ENCODE measurements around the gene TRNT1. TPM values are rescaled to one million over a fixed set of nuclear protein-coding genes. Genes with fewer than 3 reads are reported as not detected.
A peak's percentile ranks its signal among the peaks of the same experiment; 100 is the strongest.

The TRNT1 gene
- 20.8 TPM for total RNA-seq

- ATAC-seq: peak; percentile 100
- intact Hi-C loops (cut with DNase I): no loop called here
- DNase-seq (ENCODE audit: low spot score): peak; percentile 98
Observed at GRCh38 chr3:3126477-3127431, at the start of gene TRNT1. Gene TRNT1, plus strand, starts transcription at chr3:3126940. Its CDS starts 2,101 bp downstream, at chr3:3129041.

- ATAC-seq (no peak), DNase-seq (ENCODE audit: low spot score) (no peak)
- intact Hi-C loops (cut with DNase I): no loop called here
Observed at GRCh38 chr3:3080309-3080708, 46.4 kb upstream of the TRNT1 start.

GRCh38 chr3:3081381-3082233, 45.1 kb upstream of the TRNT1 start:
- intact Hi-C loops (cut with DNase I): no loop called here
- ATAC-seq (no peak), DNase-seq (ENCODE audit: low spot score) (no peak)

GRCh38 chr3:3082234-3082924, 44.4 kb upstream of the TRNT1 start:
- no peak for DNase-seq (ENCODE audit: low spot score)
- no peak for ATAC-seq
- intact Hi-C loops (cut with DNase I): no loop called here

- intact Hi-C loops (cut with DNase I): no loop called here
- DNase-seq (ENCODE audit: low spot score): no peak
- ATAC-seq: no peak
Observed at GRCh38 chr3:3084890-3085289, 41.9 kb upstream of the TRNT1 start.

GRCh38 chr3:3085782-3086181, 41.0 kb upstream of the TRNT1 start:
- ATAC-seq (no peak), DNase-seq (ENCODE audit: low spot score) (no peak)
- intact Hi-C loops (cut with DNase I): no loop called here

GRCh38 chr3:3086239-3086638, 40.5 kb upstream of the TRNT1 start:
- intact Hi-C loops (cut with DNase I): no loop called here
- DNase-seq (ENCODE audit: low spot score) (no peak), ATAC-seq (no peak)

GRCh38 chr3:3087279-3087678, 39.5 kb upstream of the TRNT1 start:
- DNase-seq (ENCODE audit: low spot score) (no peak), ATAC-seq (no peak)
- intact Hi-C loops (cut with DNase I): no loop called here

- no peak for ATAC-seq
- intact Hi-C loops (cut with DNase I): no loop called here
- DNase-seq (ENCODE audit: low spot score): no peak
Observed at GRCh38 chr3:3087716-3088465, 38.8 kb upstream of the TRNT1 start.

- intact Hi-C loops (cut with DNase I): no loop called here
- no peak for DNase-seq (ENCODE audit: low spot score)
- ATAC-seq: no peak
Observed at GRCh38 chr3:3089017-3089416, 37.7 kb upstream of the TRNT1 start.

GRCh38 chr3:3097958-3098357, 28.8 kb upstream of the TRNT1 start:
- intact Hi-C loops (cut with DNase I): no loop called here
- no peak for ATAC-seq
- no peak for DNase-seq (ENCODE audit: low spot score)

- ATAC-seq (no peak), DNase-seq (ENCODE audit: low spot score) (no peak)
- intact Hi-C loops (cut with DNase I): no loop called here
Observed at GRCh38 chr3:3101660-3102458, 24.9 kb upstream of the TRNT1 start.

GRCh38 chr3:3102751-3103150, 24.0 kb upstream of the TRNT1 start:
- DNase-seq (ENCODE audit: low spot score) (no peak), ATAC-seq (no peak)
- intact Hi-C loops (cut with DNase I): no loop called here

GRCh38 chr3:3105246-3105645, 21.5 kb upstream of the TRNT1 start:
- intact Hi-C loops (cut with DNase I): no loop called here
- DNase-seq (ENCODE audit: low spot score): no peak
- ATAC-seq: no peak

- no peak for ATAC-seq
- intact Hi-C loops (cut with DNase I): no loop called here
- DNase-seq (ENCODE audit: low spot score): no peak
Observed at GRCh38 chr3:3105815-3106214, 20.9 kb upstream of the TRNT1 start.

GRCh38 chr3:3107181-3107580, 19.6 kb upstream of the TRNT1 start:
- DNase-seq (ENCODE audit: low spot score) (no peak), ATAC-seq (no peak)
- intact Hi-C loops (cut with DNase I): no loop called here

GRCh38 chr3:3107858-3108257, 18.9 kb upstream of the TRNT1 start:
- intact Hi-C loops (cut with DNase I): no loop called here
- no peak for ATAC-seq
- no peak for DNase-seq (ENCODE audit: low spot score)

Data from sciatic nerve (tissue), 2 donors.